SU-DHL-6 (cell line): Measurements from ENCODE around the gene NBPF8.
"Not testable (repeated sequence)": the region's sequence is repeated elsewhere in the genome, so short reads cannot be mapped to it uniquely, and the experiment has no call there.

Experiments
- CTCF ChIP-seq: fragments of 200-600 bp; sonication (generic); IDR thresholded peaks from one replicate; pipeline ENCODE4 v1.5.1; 2017; ENCODE audit warnings: antibody characterized with exemption, mild to moderate bottlenecking, low read length, moderate library complexity; ENCODE audit not compliant: insufficient read depth, poor library complexity, severe bottlenecking
- EZH2phosphoT487 ChIP-seq: fragments of 200-600 bp; sonication (generic), shearing (Covaris generic); conservative IDR thresholded peaks from 2 replicates; pipeline ENCODE4 v1.6.1; 2018; ENCODE audit warnings: mild to moderate bottlenecking, antibody characterized with exemption, low read length, moderate library complexity, mixed read lengths

GRCh38 chr1:120415492-120415961 is 692 bp downstream of the NBPF8 start:
- not testable (repeated sequence) for TF ChIP-seq CTCF, EZH2phosphoT487
